ENCODE results near the gene CDK17.
A peak's percentile ranks its signal among the peaks of the same experiment; 100 is the strongest.

The CDK17 gene

GRCh38 chr12:96260231-96260630 is 140.0 kb downstream of the CDK17 start:
- peak in 2 of 4 experiments; percentile 19 to 23 for DNase-seq

- no peak for DNase-seq
Measured at GRCh38 chr12:96258104-96258961, 141.9 kb downstream of the CDK17 start.

- DNase-seq = no peak
Measured at GRCh38 chr12:96257550-96258103, 142.6 kb downstream of the CDK17 start.

- no peak for DNase-seq
Measured at GRCh38 chr12:96256672-96257361, 143.4 kb downstream of the CDK17 start.

GRCh38 chr12:96255077-96255476 is 145.2 kb downstream of the CDK17 start:
- peak; percentile 82 to 88 (median 86) for DNase-seq

- no peak for DNase-seq
Measured at GRCh38 chr12:96250119-96250685, 150.0 kb downstream of the CDK17 start.

- no peak for DNase-seq
Measured at GRCh38 chr12:96249196-96250118, 150.8 kb downstream of the CDK17 start.

GRCh38 chr12:96248136-96248931 is 151.9 kb downstream of the CDK17 start:
- no peak for DNase-seq

- no peak for DNase-seq
Measured at GRCh38 chr12:96247563-96247962, 152.7 kb downstream of the CDK17 start.

- DNase-seq = no peak
Measured at GRCh38 chr12:96246926-96247505, 153.2 kb downstream of the CDK17 start.

- DNase-seq = no peak
Measured at GRCh38 chr12:96244826-96245225, 155.4 kb downstream of the CDK17 start.

- DNase-seq = peak in 2 of 4 experiments; percentile 8 to 28
Measured at GRCh38 chr12:96242597-96242996, 157.6 kb downstream of the CDK17 start.

GRCh38 chr12:96241846-96242256 is 158.4 kb downstream of the CDK17 start:
- DNase-seq = peak; percentile 33 to 71 (median 40)

GRCh38 chr12:96241431-96241830 is 158.8 kb downstream of the CDK17 start:
- DNase-seq = no peak

- peak in 1 of 4 experiments; percentile 9 for DNase-seq
Measured at GRCh38 chr12:96240656-96241055, 159.6 kb downstream of the CDK17 start.

GRCh38 chr12:96239711-96240635 is 160.3 kb downstream of the CDK17 start:
- DNase-seq = no peak

- no peak for DNase-seq
Measured at GRCh38 chr12:96238336-96239047, 161.7 kb downstream of the CDK17 start.

GRCh38 chr12:96237465-96238077 is 162.7 kb downstream of the CDK17 start:
- peak; percentile 67 to 83 (median 75) for DNase-seq

Data from suppressor macrophage (primary cell).